HepG2 (cell line): ENCODE data around the gene GH2. TPM values are rescaled to one million over a fixed set of nuclear protein-coding genes. Genes with fewer than 3 reads are reported as not detected.

Experiments
- ATF7-NPFF ChIP-seq: sonication (generic); formaldehyde crosslinking; IDR thresholded peaks from 2 replicates; pipeline ENCODE4 v1.8.1; 2023; ENCODE audit warnings: mild to moderate bottlenecking, low read depth, missing genetic modification reagents, moderate library complexity
- ERF ChIP-seq: IDR thresholded peaks from 2 replicates; pipeline ENCODE4 v1.6.1; 2018; ENCODE audit warnings: missing biosample characterization, missing genetic modification reagents
- HNRNPL ChIP-seq: fragments of 200-400 bp; formaldehyde crosslinking; IDR thresholded peaks from 2 replicates; pipeline ENCODE4 v1.6.1; 2017; ENCODE audit warnings: mild to moderate bottlenecking, low read depth, low read length
- MAFG ChIP-seq: sonication (generic); formaldehyde crosslinking; IDR thresholded peaks from 2 replicates; pipeline ENCODE4 v1.5.1; 2020; ENCODE audit warnings: mild to moderate bottlenecking, missing genetic modification reagents
- MAZ ChIP-seq, 2 experiments: sonication (generic) in 1 of 2; formaldehyde crosslinking in 1 of 2; IDR thresholded peaks; 2 replicates each; pipeline versions ENCODE4 v1.5.0 to v1.6.1; 2012 to 2020; ENCODE audit warnings: low read depth in 2 of 2, mild to moderate bottlenecking in 2 of 2, borderline replicate concordance in 1 of 2, improper control_type of control experiment in 1 of 2, low read length in 1 of 2, missing genetic modification reagents in 1 of 2, moderate library complexity in 1 of 2
- NR3C1 ChIP-seq: sonication (generic); formaldehyde crosslinking; IDR thresholded peaks from 2 replicates; pipeline ENCODE4 v1.4.0; 2020; ENCODE audit warnings: missing genetic modification reagents
- PHF5A ChIP-seq: IDR thresholded peaks from one replicate; pipeline ENCODE4 v1.6.1; 2018; ENCODE audit warnings: low read depth, missing genetic modification reagents; ENCODE audit not compliant: unreplicated experiment
- PITX1 ChIP-seq: sonication (generic); formaldehyde crosslinking; IDR thresholded peaks from 2 replicates; pipeline ENCODE4 v1.5.1; 2020; ENCODE audit warnings: mild to moderate bottlenecking, missing genetic modification reagents
- POLR2A ChIP-seq, 2 experiments: IDR thresholded peaks; 2 replicates each; pipeline ENCODE4 v1.6.1; 2011; ENCODE audit warnings: low read depth in 2 of 2, low read length in 2 of 2, mild to moderate bottlenecking in 1 of 2, moderate library complexity in 1 of 2; ENCODE audit not compliant: insufficient read depth in 1 of 2
- RFXAP ChIP-seq: sonication (generic); formaldehyde crosslinking; IDR thresholded peaks from 2 replicates; pipeline ENCODE4 v1.4.0; 2020; ENCODE audit warnings: missing genetic modification reagents, borderline replicate concordance
- TAF1 ChIP-seq: sonication (generic); formaldehyde crosslinking; IDR thresholded peaks from 2 replicates; pipeline ENCODE4 v1.4.0; 2020; ENCODE audit warnings: missing genetic modification reagents
- XBP1 ChIP-seq: sonication (generic); formaldehyde crosslinking; IDR thresholded peaks from 2 replicates; pipeline ENCODE4 v1.5.0; 2020; ENCODE audit warnings: missing genetic modification reagents
- ZEB1 ChIP-seq: IDR thresholded peaks from 2 replicates; pipeline ENCODE4 v1.6.1; 2012; ENCODE audit warnings: mild to moderate bottlenecking, low read depth, inconsistent platforms; ENCODE audit not compliant: insufficient replicate concordance
- ZNF317 ChIP-seq: sonication (generic); formaldehyde crosslinking; IDR thresholded peaks from 2 replicates; pipeline ENCODE4 v1.5.0; 2020; ENCODE audit warnings: mild to moderate bottlenecking, missing genetic modification reagents
- ZNF382 ChIP-seq: sonication (generic); formaldehyde crosslinking; IDR thresholded peaks from 2 replicates; pipeline ENCODE4 v1.5.0; 2020; ENCODE audit warnings: missing genetic modification reagents, mild to moderate bottlenecking, borderline replicate concordance
- ZNF510 ChIP-seq: sonication (generic); formaldehyde crosslinking; IDR thresholded peaks from 2 replicates; pipeline ENCODE4 v1.4.0; 2020; ENCODE audit warnings: low read depth, mild to moderate bottlenecking, missing genetic modification reagents
- ZNF563 ChIP-seq: sonication (generic); formaldehyde crosslinking; IDR thresholded peaks from 2 replicates; pipeline ENCODE4 v1.8.0; 2022; ENCODE audit warnings: mild to moderate bottlenecking, moderate library complexity, missing genetic modification reagents
- ZNF7 ChIP-seq: IDR thresholded peaks from 2 replicates; pipeline ENCODE4 v1.6.1; 2016; ENCODE audit warnings: missing biosample characterization, missing genetic modification reagents
- ZNF879 ChIP-seq: sonication (generic); formaldehyde crosslinking; IDR thresholded peaks from 2 replicates; pipeline ENCODE4 v1.8.1; 2023; ENCODE audit warnings: missing genetic modification reagents
- polyA plus RNA-seq, 8 experiments: library from polyadenylated mRNA; depleted of rRNA in 3 of 8; stranded (reverse) in 7 of 8; unstranded in 1 of 8; fragments of >200 nt; fragmentation: Illumina TruSeq in 4 of 8; extraction: Trizol in 4 of 8; gene quantifications; 2 replicates each; pipeline versions ENCODE4 v1.2.1 to v1.2.3, GENCODE V29; 2011 to 2016; ENCODE audit warnings: low read depth in 4 of 8, missing spikeins in 1 of 8, mixed read lengths in 1 of 8; ENCODE audit not compliant: insufficient read depth in 1 of 8
- total RNA-seq, 5 experiments: library from RNA; depleted of rRNA; stranded (reverse); fragments of >200 nt; fragmentation: Illumina TruSeq; extraction: Trizol; gene quantifications; 2 replicates each; pipeline ENCODE4 v1.2.3, GENCODE V29; 2016; ENCODE audit warnings: low read depth in 1 of 5
- TF ChIP-seq, protein P1 (sequence below): sonication (generic); formaldehyde crosslinking; IDR thresholded peaks from 2 replicates; pipeline ENCODE4 v1.8.0; 2022; ENCODE audit warnings: low read depth, missing genetic modification reagents
- TF ChIP-seq, protein P2 (sequence below): sonication (generic); formaldehyde crosslinking; IDR thresholded peaks from 2 replicates; pipeline ENCODE4 v1.5.1; 2020; ENCODE audit warnings: mild to moderate bottlenecking, missing genetic modification reagents, borderline replicate concordance
- TF ChIP-seq, protein P3 (sequence below): sonication (generic); formaldehyde crosslinking; IDR thresholded peaks from 2 replicates; pipeline ENCODE4 v1.4.0; 2020; ENCODE audit warnings: missing genetic modification reagents
- TF ChIP-seq, protein P4 (sequence below): sonication (generic); formaldehyde crosslinking; IDR thresholded peaks from 2 replicates; pipeline ENCODE4 v1.4.0; 2020; ENCODE audit warnings: mild to moderate bottlenecking, low read depth, missing genetic modification reagents
- TF ChIP-seq, protein P5 (sequence below): sonication (generic); formaldehyde crosslinking; IDR thresholded peaks from 2 replicates; pipeline ENCODE4 v1.4.0; 2020; ENCODE audit warnings: missing genetic modification reagents; ENCODE audit errors: not compliant biosample characterization

Gene GH2
- total and polyA plus RNA-seq, 2 of the 13 experiments (the other 11 are each of a cell fraction or from before 2014, with no cell fraction given): not detected

DNA sequence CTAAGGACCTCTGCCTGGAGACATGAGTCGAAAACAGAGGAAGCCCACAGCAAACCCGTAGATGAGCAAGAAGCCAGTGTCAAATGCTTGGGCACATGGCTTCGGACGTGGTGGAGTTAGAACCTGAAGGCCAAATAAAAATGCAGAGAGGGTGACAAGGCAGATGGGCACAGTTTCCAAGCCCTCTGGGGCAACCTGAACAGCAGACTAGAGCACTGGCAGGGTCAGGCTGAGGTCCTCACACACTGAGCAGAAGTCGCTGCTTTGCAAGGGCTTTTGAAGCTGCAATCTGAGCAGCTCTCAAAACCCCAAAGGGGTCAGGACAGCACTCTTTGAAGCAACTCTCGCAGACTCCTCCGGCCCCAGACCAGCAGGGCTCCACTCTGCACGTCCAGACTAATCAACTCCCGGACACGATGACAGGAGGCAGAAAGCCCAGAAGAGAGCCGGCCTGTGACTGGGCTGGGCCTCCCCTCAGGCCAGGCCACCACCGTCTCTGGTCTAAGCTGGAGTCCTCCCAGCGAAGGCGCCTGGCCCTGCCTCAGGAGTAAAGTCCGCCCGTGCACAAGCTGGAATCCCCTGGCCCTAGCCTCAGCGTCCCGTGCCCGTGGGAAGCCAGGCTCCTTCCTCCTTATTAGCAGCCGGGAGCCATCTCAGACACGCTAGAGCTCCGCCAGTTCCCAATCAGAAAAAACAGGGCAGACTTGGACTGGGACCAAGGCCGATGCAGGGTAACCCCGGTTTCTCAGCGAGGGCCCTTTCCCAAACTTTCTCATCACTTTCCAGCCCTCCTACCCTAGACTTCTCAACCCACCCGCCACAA is 40.2 kb downstream of the GH2 start (continued):
- TF ChIP-seq, protein P1, sequence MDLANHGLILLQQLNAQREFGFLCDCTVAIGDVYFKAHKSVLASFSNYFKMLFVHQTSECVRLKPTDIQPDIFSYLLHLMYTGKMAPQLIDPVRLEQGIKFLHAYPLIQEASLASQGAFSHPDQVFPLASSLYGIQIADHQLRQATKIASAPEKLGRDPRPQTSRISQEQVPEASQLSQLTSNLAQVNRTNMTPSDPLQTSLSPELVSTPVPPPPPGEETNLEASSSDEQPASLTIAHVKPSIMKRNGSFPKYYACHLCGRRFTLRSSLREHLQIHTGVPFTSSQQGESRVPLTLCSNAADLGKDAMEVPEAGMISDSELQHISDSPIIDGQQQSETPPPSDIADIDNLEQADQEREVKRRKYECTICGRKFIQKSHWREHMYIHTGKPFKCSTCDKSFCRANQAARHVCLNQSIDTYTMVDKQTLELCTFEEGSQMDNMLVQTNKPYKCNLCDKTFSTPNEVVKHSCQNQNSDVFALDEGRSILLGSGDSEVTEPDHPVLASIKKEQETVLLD (CRISPR knock-in tag): no peak
- TF ChIP-seq ZEB1 (no peak), ERF (CRISPR knock-in tag) (peak; percentile 20; the same call in 1 of the 2 replicates), HNRNPL (no peak), POLR2A (IDR thresholded peaks at IDR 0.05; ENCODE audit: insufficient read depth in 1 of 2, low read depth in 2 of 2, low read length in 2 of 2) (peak in 1 of 2 experiments; percentile 27; a peak in 1 of 4 replicates), TAF1 (CRISPR knock-in tag) (peak; percentile 54), ZNF317 (CRISPR knock-in tag) (no peak), ATF7-NPFF (CRISPR knock-in tag) (no peak), PITX1 (CRISPR knock-in tag) (peak; percentile 68), ZNF879 (CRISPR knock-in tag) (no peak), ZNF382 (no peak), NR3C1 (CRISPR knock-in tag) (no peak), ZNF510 (peak; percentile 36; the same call in 1 of the 2 replicates), MAFG (CRISPR knock-in tag) (no peak), RFXAP (CRISPR knock-in tag) (0 out of 2 replicates have a peak, but pooled peaks have one; percentile 46), ZNF563 (CRISPR knock-in tag) (no peak), MAZ (IDR thresholded peaks at IDR 0.05; ENCODE audit: borderline replicate concordance, low read depth, low read length) (no peak), MAZ (CRISPR knock-in tag; IDR thresholded peaks at IDR 0.05; ENCODE audit: low read depth) (peak; percentile 78; the same call in 1 of the 2 replicates), PHF5A (CRISPR knock-in tag) (no peak), ZNF7 (no peak), XBP1 (CRISPR knock-in tag) (0 out of 2 replicates have a peak, but pooled peaks have one; percentile 13)
- TF ChIP-seq, protein P2, sequence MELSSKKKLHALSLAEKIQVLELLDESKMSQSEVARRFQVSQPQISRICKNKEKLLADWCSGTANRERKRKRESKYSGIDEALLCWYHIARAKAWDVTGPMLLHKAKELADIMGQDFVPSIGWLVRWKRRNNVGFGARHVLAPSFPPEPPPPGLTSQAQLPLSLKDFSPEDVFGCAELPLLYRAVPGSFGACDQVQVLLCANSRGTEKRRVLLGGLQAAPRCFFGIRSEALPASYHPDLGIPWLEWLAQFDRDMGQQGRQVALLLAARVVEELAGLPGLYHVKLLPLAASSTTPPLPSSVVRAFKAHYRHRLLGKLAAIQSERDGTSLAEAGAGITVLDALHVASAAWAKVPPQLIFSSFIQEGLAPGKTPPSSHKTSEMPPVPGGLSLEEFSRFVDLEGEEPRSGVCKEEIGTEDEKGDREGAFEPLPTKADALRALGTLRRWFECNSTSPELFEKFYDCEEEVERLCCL: no peak
- TF ChIP-seq, protein P3, sequence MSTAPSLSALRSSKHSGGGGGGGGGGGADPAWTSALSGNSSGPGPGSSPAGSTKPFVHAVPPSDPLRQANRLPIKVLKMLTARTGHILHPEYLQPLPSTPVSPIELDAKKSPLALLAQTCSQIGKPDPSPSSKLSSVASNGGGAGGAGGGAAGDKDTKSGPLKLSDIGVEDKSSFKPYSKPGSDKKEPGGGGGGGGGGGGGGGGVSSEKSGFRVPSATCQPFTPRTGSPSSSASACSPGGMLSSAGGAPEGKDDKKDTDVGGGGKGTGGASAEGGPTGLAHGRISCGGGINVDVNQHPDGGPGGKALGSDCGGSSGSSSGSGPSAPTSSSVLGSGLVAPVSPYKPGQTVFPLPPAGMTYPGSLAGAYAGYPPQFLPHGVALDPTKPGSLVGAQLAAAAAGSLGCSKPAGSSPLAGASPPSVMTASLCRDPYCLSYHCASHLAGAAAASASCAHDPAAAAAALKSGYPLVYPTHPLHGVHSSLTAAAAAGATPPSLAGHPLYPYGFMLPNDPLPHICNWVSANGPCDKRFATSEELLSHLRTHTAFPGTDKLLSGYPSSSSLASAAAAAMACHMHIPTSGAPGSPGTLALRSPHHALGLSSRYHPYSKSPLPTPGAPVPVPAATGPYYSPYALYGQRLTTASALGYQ: no peak
- TF ChIP-seq, protein P4, sequence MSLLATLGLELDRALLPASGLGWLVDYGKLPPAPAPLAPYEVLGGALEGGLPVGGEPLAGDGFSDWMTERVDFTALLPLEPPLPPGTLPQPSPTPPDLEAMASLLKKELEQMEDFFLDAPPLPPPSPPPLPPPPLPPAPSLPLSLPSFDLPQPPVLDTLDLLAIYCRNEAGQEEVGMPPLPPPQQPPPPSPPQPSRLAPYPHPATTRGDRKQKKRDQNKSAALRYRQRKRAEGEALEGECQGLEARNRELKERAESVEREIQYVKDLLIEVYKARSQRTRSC: no peak
- TF ChIP-seq, protein P5, sequence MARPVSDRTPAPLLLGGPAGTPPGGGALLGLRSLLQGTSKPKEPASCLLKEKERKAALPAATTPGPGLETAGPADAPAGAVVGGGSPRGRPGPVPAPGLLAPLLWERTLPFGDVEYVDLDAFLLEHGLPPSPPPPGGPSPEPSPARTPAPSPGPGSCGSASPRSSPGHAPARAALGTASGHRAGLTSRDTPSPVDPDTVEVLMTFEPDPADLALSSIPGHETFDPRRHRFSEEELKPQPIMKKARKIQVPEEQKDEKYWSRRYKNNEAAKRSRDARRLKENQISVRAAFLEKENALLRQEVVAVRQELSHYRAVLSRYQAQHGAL (CRISPR knock-in tag): peak; percentile 23
